GM12874 (cell line): Measurements from ENCODE around the gene TAOK1.

Experiments used
- TF ChIP-seq, protein P1 (sequence below): IDR thresholded peaks from 2 replicates; pipeline ENCODE4 v1.5.1; 2011; ENCODE audit warnings: low read depth, mild to moderate bottlenecking, control low read depth, low read length, moderate library complexity; ENCODE audit not compliant: insufficient read depth

TAOK1 gene

DNA sequence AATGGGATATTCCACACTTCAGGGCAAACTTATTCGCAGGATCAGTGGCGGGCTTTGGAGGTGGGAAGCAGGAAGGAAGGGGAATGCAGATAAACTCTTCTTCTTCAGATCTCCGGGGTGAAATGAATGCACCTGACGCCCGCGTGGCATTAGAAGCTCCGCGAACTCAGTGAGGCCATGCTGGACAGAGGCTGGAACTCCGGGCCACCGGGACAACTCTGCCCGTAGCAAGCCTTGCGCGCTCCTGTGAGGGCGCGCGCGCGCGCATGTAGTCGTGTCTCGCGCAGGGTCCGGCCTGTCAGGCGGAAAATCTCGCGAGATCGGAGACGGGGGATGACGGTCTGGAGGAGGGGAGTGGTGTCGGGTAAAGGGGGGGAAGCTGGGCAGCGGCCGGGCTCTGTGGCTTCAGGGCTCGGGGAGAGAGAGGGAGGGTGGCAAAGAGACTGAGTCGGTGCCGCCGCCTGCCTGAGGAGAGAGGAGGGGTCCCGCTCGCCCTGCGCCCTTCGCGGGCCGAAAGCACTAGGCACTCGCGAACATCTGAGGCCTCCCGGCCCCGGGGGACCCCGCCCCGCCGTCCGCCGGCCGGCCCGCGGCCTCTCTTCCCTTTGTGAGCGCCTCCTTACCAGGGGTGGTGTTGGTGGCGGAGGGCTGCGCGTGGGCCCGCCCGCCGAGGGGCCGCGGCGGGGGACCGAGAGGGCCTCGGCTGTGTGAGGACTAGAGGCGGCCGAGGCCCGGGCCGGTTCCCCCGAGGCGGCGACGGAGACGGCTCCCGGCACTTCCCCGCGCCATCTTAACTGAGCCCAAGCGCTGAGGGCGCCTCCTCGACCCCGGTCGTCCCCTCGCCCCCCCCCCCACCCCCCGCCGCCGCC, at the start of gene TAOK1:
Gene TAOK1, plus strand, starts transcription at position 382 of the 869 bp plus-strand sequence. CDS start 61,186 bp downstream, outside the sequence.
- TF ChIP-seq, protein P1, sequence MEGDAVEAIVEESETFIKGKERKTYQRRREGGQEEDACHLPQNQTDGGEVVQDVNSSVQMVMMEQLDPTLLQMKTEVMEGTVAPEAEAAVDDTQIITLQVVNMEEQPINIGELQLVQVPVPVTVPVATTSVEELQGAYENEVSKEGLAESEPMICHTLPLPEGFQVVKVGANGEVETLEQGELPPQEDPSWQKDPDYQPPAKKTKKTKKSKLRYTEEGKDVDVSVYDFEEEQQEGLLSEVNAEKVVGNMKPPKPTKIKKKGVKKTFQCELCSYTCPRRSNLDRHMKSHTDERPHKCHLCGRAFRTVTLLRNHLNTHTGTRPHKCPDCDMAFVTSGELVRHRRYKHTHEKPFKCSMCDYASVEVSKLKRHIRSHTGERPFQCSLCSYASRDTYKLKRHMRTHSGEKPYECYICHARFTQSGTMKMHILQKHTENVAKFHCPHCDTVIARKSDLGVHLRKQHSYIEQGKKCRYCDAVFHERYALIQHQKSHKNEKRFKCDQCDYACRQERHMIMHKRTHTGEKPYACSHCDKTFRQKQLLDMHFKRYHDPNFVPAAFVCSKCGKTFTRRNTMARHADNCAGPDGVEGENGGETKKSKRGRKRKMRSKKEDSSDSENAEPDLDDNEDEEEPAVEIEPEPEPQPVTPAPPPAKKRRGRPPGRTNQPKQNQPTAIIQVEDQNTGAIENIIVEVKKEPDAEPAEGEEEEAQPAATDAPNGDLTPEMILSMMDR = no peak

DNA sequence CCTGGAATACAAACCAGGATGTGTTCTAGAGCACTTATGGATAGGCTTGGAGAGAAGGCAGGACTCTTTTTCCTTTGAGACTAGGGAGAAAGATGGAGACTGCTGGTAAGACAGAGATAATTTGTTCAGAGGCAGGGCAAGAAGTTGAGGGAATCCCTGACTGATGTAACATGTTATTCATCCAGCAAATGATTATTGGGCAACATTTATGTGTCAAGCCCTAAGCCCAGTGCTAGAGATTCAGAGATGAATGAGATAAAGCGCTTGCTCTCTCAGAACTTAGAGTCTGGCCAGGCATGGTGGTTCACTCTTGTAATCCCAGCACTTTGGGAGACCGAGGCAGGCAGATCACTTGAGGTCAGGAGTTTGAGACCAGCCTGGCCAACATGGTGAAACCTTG, 48.4 kb upstream of the TAOK1 start:
- TF ChIP-seq, protein P1 = no peak

DNA sequence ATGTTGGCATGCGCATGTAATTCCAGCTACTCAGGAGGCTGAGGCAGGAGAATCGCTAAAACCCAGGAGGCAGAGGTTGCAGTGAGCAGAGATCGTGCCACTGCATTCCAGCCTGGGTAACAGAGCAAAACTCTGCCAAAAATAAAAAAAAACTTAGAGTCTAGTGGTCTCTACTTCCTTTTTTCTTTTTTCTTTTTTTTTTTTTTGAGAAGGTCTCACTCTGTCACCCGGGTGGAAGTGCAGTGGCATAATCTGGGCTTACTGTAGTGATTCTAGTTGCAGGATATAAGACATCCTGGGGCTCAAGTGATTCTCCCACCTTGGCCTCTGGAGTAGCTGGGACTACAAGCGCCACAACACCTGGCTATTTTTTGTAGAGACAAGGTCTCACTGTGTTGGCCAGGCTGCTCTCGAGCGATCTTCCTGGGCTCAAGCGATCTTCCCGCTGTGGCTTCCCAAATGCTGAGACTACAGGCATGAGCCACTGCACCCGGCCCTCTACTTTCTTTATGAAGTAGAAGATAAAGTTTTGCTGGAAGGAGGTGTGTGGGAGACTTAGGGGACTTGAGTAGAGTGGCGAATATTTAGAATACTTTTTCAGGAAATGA, 47.9 kb upstream of the TAOK1 start:
- TF ChIP-seq, protein P1 = no peak

DNA sequence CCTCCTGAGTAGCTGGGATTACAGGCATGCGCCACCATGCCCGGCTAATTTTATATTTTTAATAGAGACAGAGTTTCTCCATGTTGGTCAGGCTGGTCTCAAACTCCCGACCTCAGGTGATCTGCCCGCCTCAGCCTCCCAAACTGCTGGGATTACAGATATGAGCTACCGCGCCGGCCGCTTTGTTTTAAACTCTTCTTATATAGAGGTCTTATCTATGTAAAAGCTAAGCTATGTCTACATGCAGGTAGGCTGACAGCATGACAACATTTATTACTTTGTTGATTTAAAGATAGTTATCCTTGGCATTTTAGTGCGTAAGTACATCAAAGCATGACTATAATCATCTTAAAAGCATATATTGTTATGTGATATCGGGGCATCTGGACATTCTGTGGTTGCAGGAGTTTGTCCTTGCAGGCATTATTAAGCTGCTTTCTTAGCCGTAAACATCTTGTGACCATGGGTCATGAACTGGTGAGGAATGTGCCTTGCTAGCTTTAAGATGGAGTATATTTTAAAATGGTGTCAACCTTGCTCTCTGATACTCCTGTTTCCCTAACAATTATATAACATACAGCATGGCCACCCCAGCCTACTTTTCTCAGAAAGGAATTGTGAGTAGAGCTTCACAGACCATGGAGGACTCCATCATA, 45.8 kb upstream of the TAOK1 start:
- TF ChIP-seq, protein P1 = no peak

DNA sequence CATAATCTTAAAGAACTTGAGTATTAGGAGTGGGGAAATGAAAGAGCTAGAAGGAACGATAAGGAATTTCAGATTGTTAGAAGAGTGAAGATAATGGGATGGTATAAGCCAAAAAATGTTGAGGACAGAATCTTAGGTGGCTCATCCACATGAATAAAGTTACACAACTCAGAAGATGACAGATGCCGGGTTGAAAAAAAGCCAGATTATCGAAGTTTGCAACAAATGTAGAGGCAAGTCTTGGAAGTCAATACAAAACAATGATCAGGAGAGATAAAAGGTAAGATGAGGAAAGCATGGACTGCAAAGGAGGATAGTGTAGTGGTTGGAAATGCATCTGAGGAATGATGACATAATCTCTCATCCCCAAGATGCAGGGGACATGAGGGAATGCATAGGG, 45.1 kb upstream of the TAOK1 start:
- TF ChIP-seq, protein P1 = no peak

DNA sequence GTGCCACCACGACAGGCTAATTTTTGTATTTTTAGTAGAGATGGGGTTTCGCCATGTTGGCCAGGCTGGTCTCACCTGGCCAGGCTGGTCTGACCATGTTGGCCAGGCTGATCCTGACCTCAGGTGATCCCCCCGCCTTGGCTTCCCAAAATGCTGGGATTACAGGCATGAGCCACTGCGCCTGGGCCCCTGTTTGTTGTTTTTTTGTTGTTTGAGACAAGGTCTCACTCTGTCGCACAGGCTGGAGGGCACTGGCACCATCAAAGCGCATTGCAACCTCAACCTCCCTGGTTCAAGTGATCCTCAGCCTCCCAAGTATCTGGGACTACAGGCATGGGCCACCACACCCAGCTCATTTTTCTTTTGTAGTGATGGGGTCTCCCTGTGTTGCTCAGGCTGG, 43.7 kb upstream of the TAOK1 start:
- TF ChIP-seq, protein P1 = no peak
